ENCODE data around the gene KAT6B. TPM values are rescaled to one million over a fixed set of nuclear protein-coding genes. Genes with fewer than 3 reads are reported as not detected.

KAT6B gene
- total RNA-seq, 5 donors from 2014 or later (not counting 1 experiment from before 2014, with no cell fraction given): 46.2 to 94.4 (median 52.4) TPM

DNA sequence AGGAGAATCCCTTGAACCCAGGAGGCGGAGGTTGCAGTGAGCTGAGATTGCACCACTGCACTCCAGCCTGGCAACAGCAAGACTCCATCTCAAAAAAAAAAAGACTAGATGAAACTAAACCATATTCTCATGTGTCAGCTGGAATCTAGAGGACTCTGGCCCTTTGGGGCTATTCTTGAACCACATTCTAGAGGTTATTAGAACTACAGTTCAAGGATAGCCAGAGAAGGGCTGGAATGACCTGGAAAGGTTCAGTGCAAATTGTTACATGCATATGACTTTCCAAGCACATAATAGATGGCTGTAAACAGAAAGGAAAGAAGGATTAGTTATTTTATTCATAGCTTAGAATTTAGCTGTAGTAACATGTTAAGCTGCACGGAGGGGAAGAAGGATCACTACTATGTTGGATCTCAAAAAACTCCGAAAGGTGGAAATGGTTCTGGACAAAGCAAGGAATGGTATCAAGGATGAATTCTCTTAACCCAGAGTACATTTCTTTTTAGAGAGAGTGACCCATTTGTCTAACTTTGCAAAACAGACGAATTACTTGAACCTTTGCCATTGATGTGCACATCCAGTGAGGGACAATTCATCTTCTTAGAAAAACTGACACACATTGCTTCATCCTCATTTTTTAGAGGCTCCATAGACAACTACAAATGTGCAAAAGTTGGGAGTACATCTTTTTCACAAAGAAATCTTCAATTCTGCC is 161.1 kb downstream of the KAT6B start:
- H3K36me3 Mint-ChIP-seq: peaks cover 69% of the 10 kb centered on the region
- no peak overlapping the region for H3K27ac ChIP-seq (ENCODE audit: low read length)
- H3K27ac Mint-ChIP-seq: no peak overlapping the region
- H3K27me3 ChIP-seq (replicated peaks in 1 of 2; ENCODE audit: control insufficient read depth in 2 of 2, extremely low read depth in 1 of 2, insufficient read depth in 2 of 2, low read length in 1 of 2): no peaks in the 10 kb centered on the region
- ATAC-seq (replicated peaks in 1 of 4) (no peak), DNase-seq (no peak)
- WGBS (ENCODE audit: insufficient coverage): 94% methylated on average over 2 of the region's 4 CpGs
- H3K4me1 Mint-ChIP-seq: peaks cover 8 to 24% (median 18%) of the 10 kb centered on the region in 3 donors
- H3K4me1 ChIP-seq (ENCODE audit: control insufficient read depth in 1 of 2, extremely low read depth in 1 of 2, insufficient read depth in 2 of 2, low read length in 2 of 2): peaks cover 0 to 2% of the 10 kb centered on the region in 2 experiments
- H3K9me3 Mint-ChIP-seq: no peaks in the 10 kb centered on the region
- peaks cover 9 to 45% of the 10 kb centered on the region in 2 donors for H3K36me3 ChIP-seq (ENCODE audit: control insufficient read depth in 2 of 2, extremely low read depth in 1 of 2, insufficient read depth in 1 of 2, low read length in 1 of 2)
- ChIA-PET CTCF (interaction anchor here in 1 of 2 donors (0.6 kb wide), 1 partner anchor 21 kb away, joined by 6 read pairs; no protein-coding TSS in a partner anchor), POLR2A (no interaction called here)
- no peaks in the 10 kb centered on the region for H3K27me3 Mint-ChIP-seq
- H3K4me3 Mint-ChIP-seq: no peak overlapping the region
- no peaks in the 10 kb centered on the region for H3K9me3 ChIP-seq
- no peak overlapping the region for H3K4me3 ChIP-seq (ENCODE audit: control insufficient read depth in 1 of 2, extremely low read depth in 1 of 2, low read length in 1 of 2)

- no peak overlapping the region for H3K27ac ChIP-seq (ENCODE audit: low read length)
- CTCF ChIA-PET: interaction anchor here in 1 of 2 donors (0.6 kb wide), 1 partner anchor 21 kb away, joined by 6 read pairs; no protein-coding TSS in a partner anchor
- 0% methylated on average over 1 of the region's 2 CpGs for WGBS (ENCODE audit: insufficient coverage)
- no peaks in the 10 kb centered on the region for H3K9me3 ChIP-seq
- Mint-ChIP-seq H3K36me3 (peaks cover 69% of the 10 kb centered on the region), H3K4me1 (peaks cover 8 to 23% (median 18%) of the 10 kb centered on the region in 3 donors), H3K27ac (peak overlapping the region; percentile 13 to 61), H3K9me3 (no peaks in the 10 kb centered on the region), H3K4me3 (no peak overlapping the region), H3K27me3 (no peaks in the 10 kb centered on the region)
- ATAC-seq (replicated peaks in 1 of 4) (no peak), DNase-seq (no peak)
- H3K27me3 ChIP-seq (replicated peaks in 1 of 2; ENCODE audit: control insufficient read depth in 2 of 2, extremely low read depth in 1 of 2, insufficient read depth in 2 of 2, low read length in 1 of 2): no peaks in the 10 kb centered on the region
- POLR2A ChIA-PET: no interaction called here
- peaks cover 0 to 2% of the 10 kb centered on the region in 2 experiments for H3K4me1 ChIP-seq (ENCODE audit: control insufficient read depth in 1 of 2, extremely low read depth in 1 of 2, insufficient read depth in 2 of 2, low read length in 2 of 2)
- peaks cover 9 to 38% of the 10 kb centered on the region in 2 donors for H3K36me3 ChIP-seq (ENCODE audit: control insufficient read depth in 2 of 2, extremely low read depth in 1 of 2, insufficient read depth in 1 of 2, low read length in 1 of 2)
- no peak overlapping the region for H3K4me3 ChIP-seq (ENCODE audit: control insufficient read depth in 1 of 2, extremely low read depth in 1 of 2, low read length in 1 of 2)
These were observed 161.8 kb downstream of the KAT6B start for GRCh38 chr10:74988054-74988775.

DNA sequence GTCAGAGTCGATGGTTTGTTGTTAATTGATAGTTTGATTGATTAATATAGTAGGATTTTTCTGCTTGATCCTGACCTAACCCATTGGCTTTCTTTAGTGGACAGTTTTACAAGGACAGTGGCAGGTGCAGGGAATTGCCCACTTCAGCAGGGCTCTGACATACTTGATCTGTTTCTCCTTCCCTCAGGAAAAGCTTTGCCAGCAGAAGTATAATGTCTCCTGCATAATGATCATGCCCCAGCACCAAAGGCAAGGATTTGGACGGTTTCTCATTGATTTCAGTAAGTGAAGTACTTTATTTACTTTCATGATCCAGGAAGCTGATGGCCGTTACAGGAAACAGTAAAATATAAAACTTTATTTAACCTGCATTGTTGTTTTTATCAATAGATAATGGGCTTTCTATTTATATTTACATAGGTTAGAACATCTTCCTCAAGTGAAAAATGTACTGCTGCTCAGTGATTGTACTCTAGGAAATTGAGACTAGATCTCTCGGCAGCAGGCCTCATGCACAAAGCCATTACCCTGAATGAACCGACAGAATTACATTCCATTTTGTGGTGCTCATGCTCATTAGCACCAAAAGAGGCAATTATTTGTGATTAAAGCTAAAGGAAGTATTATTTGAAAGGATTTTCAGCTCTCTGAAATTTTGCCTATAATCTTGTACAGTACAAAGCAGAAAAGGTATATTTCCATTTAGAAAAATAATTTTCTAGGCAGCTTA is 162.6 kb downstream of the KAT6B start:
- ChIA-PET POLR2A (no interaction called here), CTCF (interaction anchor here in 1 of 2 donors (0.5 kb wide), 1 partner anchor 31 kb away, joined by 6 read pairs; no protein-coding TSS in a partner anchor)
- H3K9me3 ChIP-seq: no peaks in the 10 kb centered on the region
- Mint-ChIP-seq H3K27ac (peak overlapping the region in 1 of 2 donors; percentile 61), H3K36me3 (peaks cover 66% of the 10 kb centered on the region), H3K27me3 (no peaks in the 10 kb centered on the region), H3K9me3 (no peaks in the 10 kb centered on the region), H3K4me3 (no peak overlapping the region), H3K4me1 (peaks cover 8 to 23% (median 18%) of the 10 kb centered on the region in 3 donors)
- WGBS (ENCODE audit: insufficient coverage): no CpG with 5 or more reads among the region's 5 CpGs
- ATAC-seq (replicated peaks in 1 of 4): no peak
- H3K27me3 ChIP-seq (replicated peaks in 1 of 2; ENCODE audit: control insufficient read depth in 2 of 2, extremely low read depth in 1 of 2, insufficient read depth in 2 of 2, low read length in 1 of 2): no peaks in the 10 kb centered on the region
- no peak for DNase-seq
- no peak overlapping the region for H3K27ac ChIP-seq (ENCODE audit: low read length)
- no peak overlapping the region for H3K4me3 ChIP-seq (ENCODE audit: control insufficient read depth in 1 of 2, extremely low read depth in 1 of 2, low read length in 1 of 2)
- peaks cover 9 to 31% of the 10 kb centered on the region in 2 donors for H3K36me3 ChIP-seq (ENCODE audit: control insufficient read depth in 2 of 2, extremely low read depth in 1 of 2, insufficient read depth in 1 of 2, low read length in 1 of 2)
- peaks cover 0 to 2% of the 10 kb centered on the region in 2 experiments for H3K4me1 ChIP-seq (ENCODE audit: control insufficient read depth in 1 of 2, extremely low read depth in 1 of 2, insufficient read depth in 2 of 2, low read length in 2 of 2)

DNA sequence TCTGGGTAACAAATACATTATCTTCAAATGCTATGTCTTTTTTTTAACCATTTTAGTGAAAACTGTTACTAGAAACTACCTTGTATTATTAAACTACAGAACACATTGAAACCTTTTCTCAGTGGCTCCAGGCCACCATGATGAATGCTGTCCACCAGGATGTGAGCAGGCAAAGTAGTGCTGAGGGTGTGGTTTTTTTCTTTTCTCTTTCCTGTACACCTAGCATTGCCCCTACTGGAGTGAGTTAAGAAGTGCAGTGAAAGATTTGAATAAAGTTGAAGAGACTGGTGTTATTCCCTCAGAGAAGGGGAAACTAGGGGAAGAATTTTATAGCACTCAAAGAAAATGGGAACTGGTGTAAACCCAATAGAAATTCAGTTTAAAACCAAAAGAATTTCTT is 165.0 kb downstream of the KAT6B start:
- H3K36me3 Mint-ChIP-seq: peaks cover 65% of the 10 kb centered on the region
- no peak overlapping the region for H3K27ac Mint-ChIP-seq
- no peak overlapping the region for H3K4me3 Mint-ChIP-seq
- Histone ChIP-seq H3K9me3 (no peaks in the 10 kb centered on the region), H3K4me3 (ENCODE audit: control insufficient read depth in 1 of 2, extremely low read depth in 1 of 2, low read length in 1 of 2) (no peak overlapping the region), H3K27me3 (replicated peaks in 1 of 2; ENCODE audit: control insufficient read depth in 2 of 2, extremely low read depth in 1 of 2, insufficient read depth in 2 of 2, low read length in 1 of 2) (no peaks in the 10 kb centered on the region), H3K36me3 (ENCODE audit: control insufficient read depth in 2 of 2, extremely low read depth in 1 of 2, insufficient read depth in 1 of 2, low read length in 1 of 2) (peaks cover 12 to 37% of the 10 kb centered on the region in 2 donors), H3K4me1 (ENCODE audit: control insufficient read depth in 1 of 2, extremely low read depth in 1 of 2, insufficient read depth in 2 of 2, low read length in 2 of 2) (peaks cover 0 to 2% of the 10 kb centered on the region in 2 experiments), H3K27ac (ENCODE audit: low read length) (no peak overlapping the region)
- no peaks in the 10 kb centered on the region for H3K9me3 Mint-ChIP-seq
- ChIA-PET CTCF (interaction anchor here in 1 of 2 donors (1.2 to 1.4 kb wide), 2 partner anchors 8 to 17 kb away, joined by 3 read pairs; no protein-coding TSS in a partner anchor), POLR2A (interaction anchor here in 1 of 2 donors (0.6 kb wide), 1 partner anchor 603 kb away, joined by 3 read pairs; no protein-coding TSS in a partner anchor)
- ATAC-seq (replicated peaks in 1 of 4): peak; percentile 67 to 83 (median 76)
- peak in 1 of 35 experiments; percentile 50 for DNase-seq
- peaks cover 8 to 23% (median 18%) of the 10 kb centered on the region in 3 donors for H3K4me1 Mint-ChIP-seq
- no peaks in the 10 kb centered on the region for H3K27me3 Mint-ChIP-seq

- Histone ChIP-seq H3K9me3 (no peaks in the 10 kb centered on the region), H3K27me3 (replicated peaks in 1 of 2; ENCODE audit: control insufficient read depth in 2 of 2, extremely low read depth in 1 of 2, insufficient read depth in 2 of 2, low read length in 1 of 2) (no peaks in the 10 kb centered on the region), H3K4me3 (ENCODE audit: control insufficient read depth in 1 of 2, extremely low read depth in 1 of 2, low read length in 1 of 2) (no peak overlapping the region), H3K27ac (ENCODE audit: low read length) (no peak overlapping the region), H3K36me3 (ENCODE audit: control insufficient read depth in 2 of 2, extremely low read depth in 1 of 2, insufficient read depth in 1 of 2, low read length in 1 of 2) (peaks cover 7 to 33% of the 10 kb centered on the region in 2 donors), H3K4me1 (ENCODE audit: control insufficient read depth in 1 of 2, extremely low read depth in 1 of 2, insufficient read depth in 2 of 2, low read length in 2 of 2) (peaks cover 0 to 2% of the 10 kb centered on the region in 2 experiments)
- ChIA-PET POLR2A (no interaction called here), CTCF (interaction anchor here in 1 of 2 donors (1.0 kb wide), 1 partner anchor 18 kb away, joined by 6 read pairs; no protein-coding TSS in a partner anchor)
- Mint-ChIP-seq H3K27ac (no peak overlapping the region), H3K27me3 (no peaks in the 10 kb centered on the region), H3K4me1 (peaks cover 8 to 23% (median 18%) of the 10 kb centered on the region in 3 donors), H3K9me3 (no peaks in the 10 kb centered on the region), H3K36me3 (peaks cover 62% of the 10 kb centered on the region), H3K4me3 (no peak overlapping the region)
- no peak for ATAC-seq (replicated peaks in 1 of 4)
- WGBS (ENCODE audit: insufficient coverage): no CpG with 5 or more reads among the region's 3 CpGs
- no peak for DNase-seq
These were observed 165.7 kb downstream of the KAT6B start for GRCh38 chr10:74992068-74992467.

GRCh38 chr10:74993649-74994048 is 167.2 kb downstream of the KAT6B start:
- H3K36me3 Mint-ChIP-seq: peaks cover 57% of the 10 kb centered on the region
- H3K9me3 Mint-ChIP-seq: no peaks in the 10 kb centered on the region
- no peaks in the 10 kb centered on the region for H3K27me3 Mint-ChIP-seq
- ChIA-PET POLR2A (no interaction called here), CTCF (no interaction called here)
- no peak overlapping the region for H3K27ac ChIP-seq (ENCODE audit: low read length)
- peaks cover 0 to 11% (median 9%) of the 10 kb centered on the region in 3 donors for H3K4me1 Mint-ChIP-seq
- ATAC-seq (replicated peaks in 1 of 4): no peak
- H3K4me1 ChIP-seq (ENCODE audit: control insufficient read depth in 1 of 2, extremely low read depth in 1 of 2, insufficient read depth in 2 of 2, low read length in 2 of 2): peaks cover 0 to 2% of the 10 kb centered on the region in 2 experiments
- H3K9me3 ChIP-seq: no peaks in the 10 kb centered on the region
- DNase-seq: no peak
- no peak overlapping the region for H3K4me3 Mint-ChIP-seq
- H3K27ac Mint-ChIP-seq: no peak overlapping the region
- H3K27me3 ChIP-seq (replicated peaks in 1 of 2; ENCODE audit: control insufficient read depth in 2 of 2, extremely low read depth in 1 of 2, insufficient read depth in 2 of 2, low read length in 1 of 2): no peaks in the 10 kb centered on the region
- no peak overlapping the region for H3K4me3 ChIP-seq (ENCODE audit: control insufficient read depth in 1 of 2, extremely low read depth in 1 of 2, low read length in 1 of 2)
- WGBS (ENCODE audit: insufficient coverage): no CpG with 5 or more reads among the region's 3 CpGs
- H3K36me3 ChIP-seq (ENCODE audit: control insufficient read depth in 2 of 2, extremely low read depth in 1 of 2, insufficient read depth in 1 of 2, low read length in 1 of 2): peaks cover 7 to 33% of the 10 kb centered on the region in 2 donors

Measured in T-cell (primary cell).